ENCODE data around the gene PRSS2.

The PRSS2 gene

GRCh38 chr7:142796501-142797390, 26.0 kb downstream of the PRSS2 start:
- peak overlapping the region in 1 of 2 donors; percentile 22 for H3K9ac ChIP-seq (ENCODE audit: low read length in 2 of 2)
- H3K4me3 ChIP-seq (ENCODE audit: low read length in 2 of 2): peak overlapping the region; percentile 55 to 65
- H3K4me1 ChIP-seq (ENCODE audit: control insufficient read depth, insufficient read depth, low read length): peaks cover 15% of the 10 kb centered on the region
- H3K36me3 ChIP-seq (ENCODE audit: control insufficient read depth in 2 of 2, insufficient read depth in 2 of 2, low read length in 2 of 2): no peaks in the 10 kb centered on the region
- H3K27ac ChIP-seq (ENCODE audit: low read length): no peak overlapping the region
- no peaks in the 10 kb centered on the region for H3K9me3 ChIP-seq (ENCODE audit: control insufficient read depth in 2 of 2, low read length in 2 of 2)
- H3K27me3 ChIP-seq (ENCODE audit: control insufficient read depth in 1 of 2, insufficient read depth in 2 of 2, low read length in 2 of 2): peaks cover 43 to 54% of the 10 kb centered on the region in 2 donors

GRCh38 chr7:142797391-142798377, 26.9 kb downstream of the PRSS2 start:
- peak overlapping the region; percentile 41 to 65 for H3K4me3 ChIP-seq (ENCODE audit: low read length in 2 of 2)
- H3K36me3 ChIP-seq (ENCODE audit: control insufficient read depth in 2 of 2, insufficient read depth in 2 of 2, low read length in 2 of 2): no peaks in the 10 kb centered on the region
- H3K9me3 ChIP-seq (ENCODE audit: control insufficient read depth in 2 of 2, low read length in 2 of 2): no peaks in the 10 kb centered on the region
- no peak overlapping the region for H3K27ac ChIP-seq (ENCODE audit: low read length)
- H3K27me3 ChIP-seq (ENCODE audit: control insufficient read depth in 1 of 2, insufficient read depth in 2 of 2, low read length in 2 of 2): peaks cover 46 to 56% of the 10 kb centered on the region in 2 donors
- peaks cover 15% of the 10 kb centered on the region for H3K4me1 ChIP-seq (ENCODE audit: control insufficient read depth, insufficient read depth, low read length)
- H3K9ac ChIP-seq (ENCODE audit: low read length in 2 of 2): peak overlapping the region in 1 of 2 donors; percentile 22

GRCh38 chr7:142798451-142799436, 28.0 kb downstream of the PRSS2 start:
- Histone ChIP-seq H3K27ac (ENCODE audit: low read length) (no peak overlapping the region), H3K4me3 (ENCODE audit: low read length in 2 of 2) (no peak overlapping the region)

GRCh38 chr7:142799437-142799835, 28.7 kb downstream of the PRSS2 start:
- H3K9ac ChIP-seq (ENCODE audit: low read length in 2 of 2): no peak overlapping the region
- peaks cover 15% of the 10 kb centered on the region for H3K4me1 ChIP-seq (ENCODE audit: control insufficient read depth, insufficient read depth, low read length)
- no peaks in the 10 kb centered on the region for H3K9me3 ChIP-seq (ENCODE audit: control insufficient read depth in 2 of 2, low read length in 2 of 2)
- no peaks in the 10 kb centered on the region for H3K36me3 ChIP-seq (ENCODE audit: control insufficient read depth in 2 of 2, insufficient read depth in 2 of 2, low read length in 2 of 2)
- H3K4me3 ChIP-seq (ENCODE audit: low read length in 2 of 2): no peak overlapping the region
- H3K27me3 ChIP-seq (ENCODE audit: control insufficient read depth in 1 of 2, insufficient read depth in 2 of 2, low read length in 2 of 2): peaks cover 45 to 46% of the 10 kb centered on the region in 2 donors
- no peak overlapping the region for H3K27ac ChIP-seq (ENCODE audit: low read length)

More at GRCh38 chr7:142798451-142799436, 28.0 kb downstream of the PRSS2 start:
- Histone ChIP-seq H3K4me1 (ENCODE audit: control insufficient read depth, insufficient read depth, low read length) (peaks cover 15% of the 10 kb centered on the region), H3K9me3 (ENCODE audit: control insufficient read depth in 2 of 2, low read length in 2 of 2) (no peaks in the 10 kb centered on the region), H3K27me3 (ENCODE audit: control insufficient read depth in 1 of 2, insufficient read depth in 2 of 2, low read length in 2 of 2) (peaks cover 46% of the 10 kb centered on the region in 2 donors), H3K9ac (ENCODE audit: low read length in 2 of 2) (no peak overlapping the region), H3K36me3 (ENCODE audit: control insufficient read depth in 2 of 2, insufficient read depth in 2 of 2, low read length in 2 of 2) (no peaks in the 10 kb centered on the region)

GRCh38 chr7:142800088-142800487, 29.3 kb downstream of the PRSS2 start:
- H3K4me3 ChIP-seq (ENCODE audit: low read length in 2 of 2): no peak overlapping the region
- no peak overlapping the region for H3K27ac ChIP-seq (ENCODE audit: low read length)
- peaks cover 43 to 46% of the 10 kb centered on the region in 2 donors for H3K27me3 ChIP-seq (ENCODE audit: control insufficient read depth in 1 of 2, insufficient read depth in 2 of 2, low read length in 2 of 2)
- H3K36me3 ChIP-seq (ENCODE audit: control insufficient read depth in 2 of 2, insufficient read depth in 2 of 2, low read length in 2 of 2): no peaks in the 10 kb centered on the region
- H3K4me1 ChIP-seq (ENCODE audit: control insufficient read depth, insufficient read depth, low read length): peaks cover 15% of the 10 kb centered on the region
- H3K9ac ChIP-seq (ENCODE audit: low read length in 2 of 2): no peak overlapping the region
- no peaks in the 10 kb centered on the region for H3K9me3 ChIP-seq (ENCODE audit: control insufficient read depth in 2 of 2, low read length in 2 of 2)

GRCh38 chr7:142800699-142801260, 30.0 kb downstream of the PRSS2 start:
- no peak overlapping the region for H3K4me3 ChIP-seq (ENCODE audit: low read length in 2 of 2)
- H3K4me1 ChIP-seq (ENCODE audit: control insufficient read depth, insufficient read depth, low read length): peaks cover 15% of the 10 kb centered on the region
- H3K27me3 ChIP-seq (ENCODE audit: control insufficient read depth in 1 of 2, insufficient read depth in 2 of 2, low read length in 2 of 2): peaks cover 36 to 41% of the 10 kb centered on the region in 2 donors
- no peak overlapping the region for H3K9ac ChIP-seq (ENCODE audit: low read length in 2 of 2)
- no peaks in the 10 kb centered on the region for H3K36me3 ChIP-seq (ENCODE audit: control insufficient read depth in 2 of 2, insufficient read depth in 2 of 2, low read length in 2 of 2)
- no peaks in the 10 kb centered on the region for H3K9me3 ChIP-seq (ENCODE audit: control insufficient read depth in 2 of 2, low read length in 2 of 2)
- H3K27ac ChIP-seq (ENCODE audit: low read length): no peak overlapping the region

- H3K9ac ChIP-seq (ENCODE audit: low read length in 2 of 2): no peak overlapping the region
- H3K36me3 ChIP-seq (ENCODE audit: control insufficient read depth in 2 of 2, insufficient read depth in 2 of 2, low read length in 2 of 2): no peaks in the 10 kb centered on the region
- H3K4me1 ChIP-seq (ENCODE audit: control insufficient read depth, insufficient read depth, low read length): peaks cover 10% of the 10 kb centered on the region
- no peak overlapping the region for H3K27ac ChIP-seq (ENCODE audit: low read length)
- H3K27me3 ChIP-seq (ENCODE audit: control insufficient read depth in 1 of 2, insufficient read depth in 2 of 2, low read length in 2 of 2): peaks cover 26 to 32% of the 10 kb centered on the region in 2 donors
- H3K9me3 ChIP-seq (ENCODE audit: control insufficient read depth in 2 of 2, low read length in 2 of 2): no peaks in the 10 kb centered on the region
- no peak overlapping the region for H3K4me3 ChIP-seq (ENCODE audit: low read length in 2 of 2)
These were observed 31.0 kb downstream of the PRSS2 start for GRCh38 chr7:142801601-142802295.

- Histone ChIP-seq H3K4me1 (ENCODE audit: control insufficient read depth, insufficient read depth, low read length) (peaks cover 5% of the 10 kb centered on the region), H3K4me3 (ENCODE audit: low read length in 2 of 2) (no peak overlapping the region), H3K27me3 (ENCODE audit: control insufficient read depth in 1 of 2, insufficient read depth in 2 of 2, low read length in 2 of 2) (peaks cover 24 to 27% of the 10 kb centered on the region in 2 donors), H3K36me3 (ENCODE audit: control insufficient read depth in 2 of 2, insufficient read depth in 2 of 2, low read length in 2 of 2) (no peaks in the 10 kb centered on the region), H3K9ac (ENCODE audit: low read length in 2 of 2) (no peak overlapping the region), H3K27ac (ENCODE audit: low read length) (no peak overlapping the region), H3K9me3 (ENCODE audit: control insufficient read depth in 2 of 2, low read length in 2 of 2) (no peaks in the 10 kb centered on the region)
These were observed 31.5 kb downstream of the PRSS2 start for GRCh38 chr7:142802301-142802700.

GRCh38 chr7:142803901-142804300, 33.1 kb downstream of the PRSS2 start:
- Histone ChIP-seq H3K27ac (ENCODE audit: low read length) (no peak overlapping the region), H3K36me3 (ENCODE audit: control insufficient read depth in 2 of 2, insufficient read depth in 2 of 2, low read length in 2 of 2) (no peaks in the 10 kb centered on the region), H3K4me3 (ENCODE audit: low read length in 2 of 2) (no peak overlapping the region), H3K9me3 (ENCODE audit: control insufficient read depth in 2 of 2, low read length in 2 of 2) (no peaks in the 10 kb centered on the region), H3K9ac (ENCODE audit: low read length in 2 of 2) (no peak overlapping the region), H3K4me1 (ENCODE audit: control insufficient read depth, insufficient read depth, low read length) (no peaks in the 10 kb centered on the region), H3K27me3 (ENCODE audit: control insufficient read depth in 1 of 2, insufficient read depth in 2 of 2, low read length in 2 of 2) (peaks cover 11 to 14% of the 10 kb centered on the region in 2 donors)
